ENCODE results near the gene CATSPERB.
"Not testable (repeated sequence)": the region's sequence is repeated elsewhere in the genome, so short reads cannot be mapped to it uniquely, and the experiment has no call there.

The CATSPERB gene

DNA sequence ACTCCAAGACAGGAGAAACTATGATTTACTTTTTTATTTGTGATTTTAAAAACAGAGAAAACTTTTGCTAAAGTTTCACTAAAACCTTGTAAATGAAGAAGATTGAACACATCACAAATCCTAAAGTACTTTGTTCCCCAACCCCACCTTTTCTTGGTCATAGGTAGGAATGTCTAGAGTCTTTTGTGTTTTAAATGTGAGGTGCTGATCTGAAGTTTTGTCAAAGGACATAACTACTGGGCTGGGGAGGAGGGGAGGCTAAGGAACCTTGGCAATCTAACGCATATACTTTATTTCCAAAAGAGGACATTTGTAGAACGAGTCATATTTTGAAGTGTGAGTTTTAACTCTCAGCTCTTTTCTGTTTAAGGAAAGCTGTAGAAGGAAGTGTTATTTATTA is 37.2 kb downstream of the CATSPERB start:
- Histone ChIP-seq H3K9ac (ENCODE audit: low read depth, low read length) (no peak overlapping the region), H3K9me3 (ENCODE audit: insufficient read depth, low read depth, low read length) (no peaks in the 10 kb centered on the region), H3K36me3 (ENCODE audit: insufficient read depth, low read length) (no peaks in the 10 kb centered on the region), H3K4me3 (ENCODE audit: low read length) (no peak overlapping the region), H3K4me1 (ENCODE audit: insufficient read depth, low read length) (peaks cover 7% of the 10 kb centered on the region; the same call in 1 of the 2 replicates), H3K27me3 (ENCODE audit: insufficient read depth, low read length) (no peaks in the 10 kb centered on the region), H3K27ac (ENCODE audit: low read depth, low read length) (no peak overlapping the region)
- WGBS: 88% methylated on average over 2 of the region's 2 CpGs

GRCh38 chr14:91693346-91693745 is 38.5 kb downstream of the CATSPERB start:
- H3K4me3 ChIP-seq (ENCODE audit: low read length): no peak overlapping the region
- 73% methylated on average over 1 of the region's 1 CpG for WGBS
- H3K27me3 ChIP-seq (ENCODE audit: insufficient read depth, low read length): no peaks in the 10 kb centered on the region
- H3K4me1 ChIP-seq (ENCODE audit: insufficient read depth, low read length): peaks cover 7% of the 10 kb centered on the region; the same call in 1 of the 2 replicates
- no peak overlapping the region for H3K27ac ChIP-seq (ENCODE audit: low read depth, low read length)
- H3K36me3 ChIP-seq (ENCODE audit: insufficient read depth, low read length): no peaks in the 10 kb centered on the region
- H3K9ac ChIP-seq (ENCODE audit: low read depth, low read length): no peak overlapping the region
- H3K9me3 ChIP-seq (ENCODE audit: insufficient read depth, low read depth, low read length): no peaks in the 10 kb centered on the region

- 96% methylated on average over 7 of the region's 7 CpGs for WGBS
- H3K27ac ChIP-seq (ENCODE audit: low read depth, low read length): no peak overlapping the region
- no peak overlapping the region for H3K9ac ChIP-seq (ENCODE audit: low read depth, low read length)
- H3K9me3 ChIP-seq (ENCODE audit: insufficient read depth, low read depth, low read length): no peaks in the 10 kb centered on the region
- H3K4me1 ChIP-seq (ENCODE audit: insufficient read depth, low read length): peaks cover 7% of the 10 kb centered on the region; the same call in 1 of the 2 replicates
- no peaks in the 10 kb centered on the region for H3K36me3 ChIP-seq (ENCODE audit: insufficient read depth, low read length)
- no peak overlapping the region for H3K4me3 ChIP-seq (ENCODE audit: low read length)
- no peaks in the 10 kb centered on the region for H3K27me3 ChIP-seq (ENCODE audit: insufficient read depth, low read length)
Observed at GRCh38 chr14:91692075-91692474, 39.8 kb downstream of the CATSPERB start.

GRCh38 chr14:91689608-91690007 is 42.3 kb downstream of the CATSPERB start:
- WGBS: no CpG with 5 or more reads among the region's 1 CpG
- H3K27ac ChIP-seq (ENCODE audit: low read depth, low read length): no peak overlapping the region
- H3K4me3 ChIP-seq (ENCODE audit: low read length): no peak overlapping the region
- H3K9me3 ChIP-seq (ENCODE audit: insufficient read depth, low read depth, low read length): no peaks in the 10 kb centered on the region
- no peaks in the 10 kb centered on the region for H3K27me3 ChIP-seq (ENCODE audit: insufficient read depth, low read length)
- no peak overlapping the region for H3K9ac ChIP-seq (ENCODE audit: low read depth, low read length)
- H3K4me1 ChIP-seq (ENCODE audit: insufficient read depth, low read length): peaks cover 4% of the 10 kb centered on the region; the same call in 1 of the 2 replicates
- H3K36me3 ChIP-seq (ENCODE audit: insufficient read depth, low read length): no peaks in the 10 kb centered on the region

DNA sequence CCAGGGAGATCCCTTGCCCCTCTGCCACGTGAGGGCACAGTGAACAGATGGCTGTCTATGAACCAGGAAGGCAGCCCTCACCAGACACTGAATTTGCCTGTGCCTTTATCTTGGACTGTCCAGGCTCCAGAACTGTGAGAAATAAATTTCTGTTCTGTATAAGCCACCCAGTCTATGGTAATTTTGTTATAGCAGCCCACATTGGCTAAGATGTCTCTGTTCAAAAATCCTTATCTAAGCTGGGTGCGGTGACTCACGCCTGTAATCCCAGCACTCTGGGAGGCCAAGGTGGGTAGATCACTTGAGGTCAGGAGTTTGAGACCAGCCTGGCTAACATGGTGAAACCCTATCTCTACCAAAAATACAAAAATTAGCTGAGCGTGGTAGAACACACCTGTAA is 44.5 kb downstream of the CATSPERB start:
- not testable (repeated sequence) for H3K27me3 ChIP-seq (ENCODE audit: insufficient read depth, low read length); H3K27ac ChIP-seq (ENCODE audit: low read depth, low read length); H3K4me3 ChIP-seq (ENCODE audit: low read length); H3K9me3 ChIP-seq (ENCODE audit: insufficient read depth, low read depth, low read length); H3K4me1 ChIP-seq (ENCODE audit: insufficient read depth, low read length); H3K36me3 ChIP-seq (ENCODE audit: insufficient read depth, low read length); H3K9ac ChIP-seq (ENCODE audit: low read depth, low read length)
- 91% methylated on average over 4 of the region's 4 CpGs for WGBS

DNA sequence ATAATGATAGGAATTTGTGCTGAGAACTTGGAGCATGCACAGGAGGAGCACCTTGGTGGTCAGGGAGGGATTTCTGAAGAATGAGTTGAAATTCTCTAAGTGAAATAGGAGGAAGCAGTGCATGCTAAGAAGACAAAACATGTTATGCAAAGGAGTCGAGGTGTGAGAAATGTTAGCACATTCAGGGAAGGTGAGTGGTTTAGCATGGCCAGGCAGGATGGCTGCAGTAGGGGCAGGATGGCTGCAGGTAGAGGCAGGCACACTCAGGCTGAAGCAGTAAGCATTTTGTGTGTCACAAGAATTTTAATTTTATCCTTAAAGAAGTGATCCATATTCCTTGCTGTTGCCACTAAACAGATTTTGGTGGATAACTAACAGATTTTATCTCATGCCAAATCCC is 46.3 kb downstream of the CATSPERB start:
- no peaks in the 10 kb centered on the region for H3K27me3 ChIP-seq (ENCODE audit: insufficient read depth, low read length)
- no peak overlapping the region for H3K9ac ChIP-seq (ENCODE audit: low read depth, low read length)
- peaks cover 7% of the 10 kb centered on the region for H3K9me3 ChIP-seq (ENCODE audit: insufficient read depth, low read depth, low read length)
- H3K27ac ChIP-seq (ENCODE audit: low read depth, low read length): no peak overlapping the region
- WGBS: 76% methylated on average over 1 of the region's 1 CpG
- no peak overlapping the region for H3K4me3 ChIP-seq (ENCODE audit: low read length)
- no peaks in the 10 kb centered on the region for H3K4me1 ChIP-seq (ENCODE audit: insufficient read depth, low read length)
- H3K36me3 ChIP-seq (ENCODE audit: insufficient read depth, low read length): no peaks in the 10 kb centered on the region

- Histone ChIP-seq H3K36me3 (ENCODE audit: insufficient read depth, low read length) (no peaks in the 10 kb centered on the region), H3K27me3 (ENCODE audit: insufficient read depth, low read length) (no peaks in the 10 kb centered on the region), H3K9ac (ENCODE audit: low read depth, low read length) (no peak overlapping the region), H3K4me3 (ENCODE audit: low read length) (no peak overlapping the region), H3K4me1 (ENCODE audit: insufficient read depth, low read length) (no peaks in the 10 kb centered on the region), H3K27ac (ENCODE audit: low read depth, low read length) (no peak overlapping the region), H3K9me3 (ENCODE audit: insufficient read depth, low read depth, low read length) (peaks cover 38% of the 10 kb centered on the region)
- 95% methylated on average over 4 of the region's 4 CpGs for WGBS
Observed at GRCh38 chr14:91681893-91682563, 49.9 kb downstream of the CATSPERB start.

DNA sequence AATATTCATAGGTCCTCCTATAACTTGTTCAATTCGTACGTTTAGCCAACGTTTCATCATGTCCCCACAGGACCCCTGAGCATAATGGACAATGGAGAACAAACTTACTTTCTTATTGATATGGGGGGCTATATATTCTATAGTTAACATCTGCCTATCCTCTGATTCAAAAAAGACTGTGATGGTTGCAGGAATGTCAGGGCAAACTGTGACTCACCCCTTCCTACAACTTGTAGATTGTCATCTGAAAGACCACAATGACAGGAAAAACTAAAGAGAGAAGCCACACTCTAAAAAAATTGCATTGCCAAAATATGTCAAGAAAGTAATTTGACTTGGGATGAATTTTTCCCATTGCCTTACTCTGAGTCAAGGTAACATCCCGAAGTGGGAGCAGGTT is 50.8 kb downstream of the CATSPERB start:
- no peak overlapping the region for H3K9ac ChIP-seq (ENCODE audit: low read depth, low read length)
- peaks cover 38% of the 10 kb centered on the region for H3K9me3 ChIP-seq (ENCODE audit: insufficient read depth, low read depth, low read length)
- no peaks in the 10 kb centered on the region for H3K36me3 ChIP-seq (ENCODE audit: insufficient read depth, low read length)
- no peaks in the 10 kb centered on the region for H3K4me1 ChIP-seq (ENCODE audit: insufficient read depth, low read length)
- H3K27ac ChIP-seq (ENCODE audit: low read depth, low read length): no peak overlapping the region
- H3K27me3 ChIP-seq (ENCODE audit: insufficient read depth, low read length): no peaks in the 10 kb centered on the region
- WGBS: 96% methylated on average over 4 of the region's 4 CpGs
- H3K4me3 ChIP-seq (ENCODE audit: low read length): no peak overlapping the region

DNA sequence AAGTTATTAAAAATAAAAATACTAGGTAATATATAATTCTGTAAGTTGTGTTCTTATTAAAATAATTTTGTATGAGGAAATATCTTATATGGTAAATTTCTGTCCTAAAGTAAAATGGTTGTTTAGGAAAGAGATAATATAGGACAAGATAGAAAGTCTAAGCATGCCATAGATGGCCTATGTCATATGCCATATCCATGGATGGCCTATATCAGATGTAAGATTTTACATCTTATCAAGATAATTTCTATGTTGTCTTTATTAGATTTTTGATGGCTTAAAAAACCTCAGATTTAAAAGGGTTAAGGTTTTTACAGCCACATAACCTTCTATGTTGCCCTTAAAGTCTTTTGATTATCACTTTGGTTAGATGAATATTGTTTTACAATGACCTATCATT is 52.6 kb downstream of the CATSPERB start:
- H3K4me1 ChIP-seq (ENCODE audit: insufficient read depth, low read length): no peaks in the 10 kb centered on the region
- peaks cover 38% of the 10 kb centered on the region for H3K9me3 ChIP-seq (ENCODE audit: insufficient read depth, low read depth, low read length)
- no peak overlapping the region for H3K9ac ChIP-seq (ENCODE audit: low read depth, low read length)
- no peaks in the 10 kb centered on the region for H3K27me3 ChIP-seq (ENCODE audit: insufficient read depth, low read length)
- no peak overlapping the region for H3K4me3 ChIP-seq (ENCODE audit: low read length)
- no peaks in the 10 kb centered on the region for H3K36me3 ChIP-seq (ENCODE audit: insufficient read depth, low read length)
- H3K27ac ChIP-seq (ENCODE audit: low read depth, low read length): no peak overlapping the region

DNA sequence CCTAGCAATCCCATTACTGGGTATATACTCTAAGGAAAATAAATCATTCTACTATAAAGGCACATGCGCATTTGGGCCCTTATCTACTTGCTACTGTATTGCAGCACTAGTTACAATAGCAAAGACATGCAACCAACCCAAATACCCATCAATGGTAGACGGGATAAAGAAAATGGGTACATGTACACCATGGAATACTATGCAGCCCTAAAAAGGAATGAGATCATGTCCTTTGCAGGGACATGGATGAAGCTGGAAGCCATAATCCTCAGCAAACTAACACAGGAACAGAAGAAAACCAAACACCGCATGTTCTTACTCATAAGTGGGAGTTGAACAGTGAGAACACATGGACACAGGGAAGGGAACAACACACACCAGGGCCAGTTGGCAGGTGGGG is 54.2 kb downstream of the CATSPERB start:
- H3K4me3 ChIP-seq (ENCODE audit: low read length); H3K36me3 ChIP-seq (ENCODE audit: insufficient read depth, low read length); H3K27ac ChIP-seq (ENCODE audit: low read depth, low read length); H3K4me1 ChIP-seq (ENCODE audit: insufficient read depth, low read length); H3K9ac ChIP-seq (ENCODE audit: low read depth, low read length); H3K27me3 ChIP-seq (ENCODE audit: insufficient read depth, low read length): not testable (repeated sequence)
- 98% methylated on average over 3 of the region's 3 CpGs for WGBS
- H3K9me3 ChIP-seq (ENCODE audit: insufficient read depth, low read depth, low read length): peaks cover 45% of the 10 kb centered on the region

DNA sequence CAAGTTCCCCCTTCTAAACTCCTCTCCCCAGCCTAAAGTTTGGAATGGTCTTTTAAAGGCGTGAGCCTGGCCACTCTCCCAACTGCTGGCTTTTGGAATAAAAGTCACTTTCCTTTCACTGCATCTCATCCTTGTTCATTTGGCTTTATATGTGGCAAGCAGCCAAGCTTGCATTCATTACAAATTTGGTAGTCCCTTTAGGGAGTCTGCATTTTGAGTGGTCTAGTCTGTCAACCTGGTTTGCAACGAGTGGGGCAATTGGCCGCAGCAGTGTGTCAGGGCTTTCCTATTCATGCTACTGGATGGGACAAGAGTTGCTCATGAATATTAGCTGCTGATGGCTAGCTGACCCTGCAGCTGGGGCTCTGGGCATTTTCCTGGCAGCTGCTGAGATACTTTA is 57.0 kb downstream of the CATSPERB start:
- Histone ChIP-seq H3K4me3 (ENCODE audit: low read length) (no peak overlapping the region), H3K27me3 (ENCODE audit: insufficient read depth, low read length) (no peaks in the 10 kb centered on the region), H3K4me1 (ENCODE audit: insufficient read depth, low read length) (no peaks in the 10 kb centered on the region), H3K9me3 (ENCODE audit: insufficient read depth, low read depth, low read length) (peaks cover 33% of the 10 kb centered on the region), H3K36me3 (ENCODE audit: insufficient read depth, low read length) (no peaks in the 10 kb centered on the region), H3K27ac (ENCODE audit: low read depth, low read length) (no peak overlapping the region), H3K9ac (ENCODE audit: low read depth, low read length) (no peak overlapping the region)
- WGBS: 98% methylated on average over 3 of the region's 3 CpGs

DNA sequence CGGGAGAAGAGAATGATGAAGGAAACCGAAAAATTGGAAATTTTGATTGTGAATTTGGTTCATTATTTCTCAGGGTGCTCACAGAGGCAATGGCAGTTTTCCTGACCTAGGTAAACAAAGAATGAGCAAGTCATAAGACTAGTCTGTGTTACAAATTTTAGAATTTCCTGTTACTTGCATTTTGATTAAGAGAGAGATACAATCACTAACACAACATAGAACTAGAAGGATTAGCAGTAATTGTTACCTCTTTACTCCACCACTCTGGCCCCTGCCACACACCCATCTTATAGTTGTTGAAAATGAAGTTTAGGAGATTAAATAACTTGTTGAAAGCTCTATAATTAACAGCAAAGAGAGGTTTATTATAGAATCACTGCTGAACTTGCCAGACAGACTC is 62.0 kb downstream of the CATSPERB start:
- Histone ChIP-seq H3K27me3 (ENCODE audit: insufficient read depth, low read length) (no peaks in the 10 kb centered on the region), H3K9ac (ENCODE audit: low read depth, low read length) (no peak overlapping the region), H3K4me1 (ENCODE audit: insufficient read depth, low read length) (no peaks in the 10 kb centered on the region), H3K4me3 (ENCODE audit: low read length) (no peak overlapping the region), H3K36me3 (ENCODE audit: insufficient read depth, low read length) (no peaks in the 10 kb centered on the region), H3K27ac (ENCODE audit: low read depth, low read length) (no peak overlapping the region), H3K9me3 (ENCODE audit: insufficient read depth, low read depth, low read length) (0 out of 2 replicates have a peak, but pooled peaks cover 9% of the 10 kb centered on the region)
- 87% methylated on average over 2 of the region's 2 CpGs for WGBS

Data from HUES64 (cell line).